GM18526 (cell line): Measurements from ENCODE around the gene ING4.

Source experiments
- POLR2A ChIP-seq: IDR thresholded peaks from 3 replicates; pipeline ENCODE4 v1.6.1; 2011; ENCODE audit not compliant: insufficient read length; ENCODE audit errors: extremely low read depth

Gene ING4

DNA sequence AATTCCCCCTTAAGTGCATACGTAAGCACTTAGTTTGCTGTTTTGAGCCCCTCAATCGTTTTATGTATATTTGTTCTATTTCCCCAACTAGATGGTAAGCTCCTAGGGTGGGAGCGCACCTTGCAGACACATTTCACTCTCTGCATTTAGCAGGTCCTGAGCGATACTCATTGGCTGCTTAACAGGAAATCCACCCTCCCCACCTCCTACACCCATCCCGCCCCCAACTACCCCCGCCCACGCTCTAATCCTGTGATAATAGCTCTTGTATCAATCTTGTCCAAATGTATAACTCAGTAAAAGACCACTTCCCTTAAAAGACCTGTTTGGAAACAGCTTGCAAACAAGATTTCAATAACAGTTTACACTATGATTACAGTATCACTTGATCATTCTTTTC lies 35.3 kb downstream of the ING4 start:
- no peak for TF ChIP-seq POLR2A

DNA sequence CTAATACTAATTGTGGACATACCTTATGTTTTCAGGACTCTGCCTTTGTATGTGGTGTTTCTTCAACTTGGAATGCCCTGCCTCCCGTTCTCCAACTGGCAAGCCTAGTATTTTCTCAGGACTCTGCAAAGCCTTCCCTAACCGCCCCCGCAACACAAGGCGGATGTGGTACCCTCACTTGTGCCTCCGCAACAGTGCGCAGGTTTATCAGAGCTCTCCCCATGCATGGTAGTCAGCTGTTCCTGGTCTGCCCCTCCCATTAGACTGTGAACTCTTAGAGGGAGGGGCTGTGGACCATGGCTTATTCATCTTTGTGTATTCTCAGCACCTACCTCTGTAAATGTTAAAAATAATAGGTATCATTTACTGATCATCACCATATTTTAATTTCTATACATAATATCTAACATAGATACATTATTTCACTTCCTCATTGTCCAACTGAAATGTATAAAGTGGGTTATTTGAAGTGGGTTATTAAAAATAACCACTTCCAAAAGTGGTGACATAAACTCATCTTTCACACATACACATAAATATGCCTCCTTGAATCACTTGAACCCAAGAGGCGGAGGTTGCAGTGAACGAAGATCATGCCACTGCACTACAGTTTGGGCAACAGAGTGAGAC lies 36.1 kb downstream of the ING4 start:
- TF ChIP-seq POLR2A, result no peak

DNA sequence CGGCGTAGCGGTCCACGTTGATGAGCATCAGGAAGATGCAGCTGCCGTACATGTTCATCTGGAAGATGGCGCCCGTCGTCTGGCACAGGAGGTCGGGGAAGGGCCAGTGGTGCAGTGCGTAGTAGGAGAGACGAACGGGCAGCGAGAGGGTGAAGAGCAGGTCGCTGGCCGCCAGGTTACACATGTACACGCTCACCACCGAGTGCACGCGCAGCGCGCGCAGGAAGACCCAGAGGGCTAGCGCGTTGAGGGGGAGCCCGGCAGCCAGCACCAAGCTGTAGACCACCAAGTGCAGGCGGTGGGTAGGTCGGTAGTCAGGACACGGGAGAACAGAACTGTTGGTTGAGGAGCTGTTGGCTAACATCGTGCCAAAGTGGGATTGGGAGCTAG lies 42.0 kb downstream of the ING4 start:
- no peak for TF ChIP-seq POLR2A

DNA sequence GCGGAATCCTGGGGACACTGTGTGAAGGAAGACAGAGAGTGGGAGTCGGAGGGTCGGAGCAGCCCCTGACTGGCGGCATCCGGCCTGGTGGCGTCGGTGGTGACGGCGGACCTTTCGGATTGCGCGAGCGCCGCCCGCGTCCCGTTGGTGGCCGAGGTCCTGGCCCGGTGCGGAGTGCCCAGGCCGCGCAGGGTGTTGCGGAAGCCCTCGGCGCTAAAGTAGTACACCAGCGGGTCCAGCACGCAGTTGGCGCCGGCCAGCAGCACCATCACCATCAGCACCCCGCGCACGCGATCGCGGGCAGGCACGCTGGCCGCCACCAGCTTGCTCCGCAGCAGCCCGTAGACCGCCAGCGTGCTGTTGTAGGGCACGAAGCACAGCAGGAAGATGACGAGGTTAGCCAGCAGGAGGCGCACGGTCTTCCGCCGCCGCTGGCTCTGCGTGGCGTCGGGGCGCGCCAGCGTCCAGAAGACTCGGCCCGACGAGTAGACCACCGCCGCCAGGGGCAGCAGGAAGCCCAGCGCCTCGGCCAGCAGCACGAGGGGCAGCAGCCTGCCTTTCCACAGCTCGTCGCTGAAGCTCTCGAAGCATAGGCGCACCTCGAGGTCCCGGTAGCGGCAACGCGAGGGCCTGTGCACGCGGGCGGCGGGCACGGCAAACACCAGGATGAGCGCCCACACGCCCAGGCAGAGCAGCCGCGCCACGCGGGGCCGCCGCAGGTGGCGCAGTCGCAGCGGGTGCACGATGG lies 42.6 kb downstream of the ING4 start:
- no peak for TF ChIP-seq POLR2A

DNA sequence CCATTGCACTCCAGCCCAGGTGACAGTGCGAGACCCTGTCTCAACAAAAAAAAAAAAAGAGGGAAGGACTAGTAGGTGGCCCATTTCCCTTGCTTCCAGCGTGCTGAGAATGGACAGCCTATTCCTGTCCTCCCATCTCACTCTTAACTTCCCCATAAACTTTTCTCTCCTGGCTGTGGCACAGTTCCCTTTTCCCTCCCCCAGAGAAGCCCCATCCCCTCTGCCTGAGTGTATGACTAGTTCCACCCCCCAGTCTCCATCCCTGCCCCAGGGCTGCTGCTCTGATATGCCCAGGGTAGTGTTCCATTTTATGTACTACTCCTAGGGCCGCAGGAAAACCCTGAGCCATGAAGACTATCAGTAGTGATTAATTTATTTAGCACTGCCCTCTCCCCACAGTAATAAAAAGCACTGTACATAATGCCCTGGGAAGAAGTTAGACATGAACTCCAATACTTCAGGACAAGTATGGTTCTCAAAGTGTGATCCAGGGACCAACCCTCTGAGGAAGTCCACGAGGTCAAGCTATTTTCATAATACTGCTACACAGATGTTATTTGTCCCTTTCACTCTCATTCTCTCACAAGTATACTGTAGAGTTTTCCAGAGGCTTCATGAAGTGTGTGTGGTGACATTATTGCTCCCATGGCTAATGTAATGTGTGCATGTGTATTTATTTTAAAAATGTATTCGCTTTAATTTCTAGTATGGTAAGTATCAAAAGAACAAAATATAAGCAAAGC lies 44.3 kb downstream of the ING4 start:
- no peak for TF ChIP-seq POLR2A

DNA sequence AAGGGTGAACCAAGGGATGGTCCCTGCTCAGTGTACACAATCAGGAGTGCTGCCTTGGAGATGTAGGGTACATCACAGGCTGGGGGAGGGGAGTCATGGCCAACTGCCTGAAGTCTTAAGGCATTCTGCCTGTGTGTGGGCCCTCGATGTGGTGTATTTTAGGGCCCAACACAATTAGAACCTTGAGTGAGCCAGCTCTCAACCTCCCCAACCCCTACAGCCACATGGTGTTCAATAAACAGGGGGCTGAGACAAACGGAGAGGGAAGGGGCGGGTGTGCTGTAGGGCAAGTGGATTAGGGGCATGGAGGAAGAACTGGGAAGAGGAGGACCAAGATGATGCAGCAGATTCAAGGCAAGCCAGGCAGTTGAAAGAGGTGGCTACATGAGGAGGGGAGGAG lies 47.1 kb downstream of the ING4 start:
- no peak for TF ChIP-seq POLR2A

DNA sequence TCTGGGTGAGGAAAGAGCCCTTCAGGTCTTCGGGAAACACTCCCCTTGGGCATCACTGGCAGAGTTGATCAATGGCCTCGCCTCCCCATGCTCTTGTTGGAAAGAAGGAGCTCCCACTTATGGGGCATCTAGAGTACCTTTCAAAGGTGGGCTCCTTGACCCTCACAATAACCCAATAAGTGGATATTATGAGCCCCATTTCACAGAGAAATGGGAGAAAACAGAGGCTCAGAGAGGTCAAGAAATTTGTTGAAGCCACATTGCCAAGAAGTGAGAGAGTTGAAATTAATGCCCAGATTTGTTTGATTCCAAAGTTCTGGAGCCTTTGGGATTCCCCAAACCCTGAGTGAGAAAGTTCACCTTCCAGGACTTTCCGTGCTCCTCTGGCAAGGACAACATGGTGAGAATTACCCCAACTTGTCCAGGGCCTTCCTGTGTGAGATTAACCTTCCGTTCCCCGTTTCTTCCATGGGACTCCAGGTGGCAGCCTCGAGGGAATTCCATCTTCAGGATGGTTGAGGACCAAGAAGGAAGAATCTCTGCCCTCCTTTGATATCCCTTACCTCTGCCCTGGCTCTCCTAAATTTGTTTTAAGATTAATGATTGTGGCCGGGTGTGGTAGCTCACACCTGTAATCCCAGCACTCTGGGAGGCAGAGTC lies 48.3 kb downstream of the ING4 start:
- TF ChIP-seq POLR2A, result no peak

DNA sequence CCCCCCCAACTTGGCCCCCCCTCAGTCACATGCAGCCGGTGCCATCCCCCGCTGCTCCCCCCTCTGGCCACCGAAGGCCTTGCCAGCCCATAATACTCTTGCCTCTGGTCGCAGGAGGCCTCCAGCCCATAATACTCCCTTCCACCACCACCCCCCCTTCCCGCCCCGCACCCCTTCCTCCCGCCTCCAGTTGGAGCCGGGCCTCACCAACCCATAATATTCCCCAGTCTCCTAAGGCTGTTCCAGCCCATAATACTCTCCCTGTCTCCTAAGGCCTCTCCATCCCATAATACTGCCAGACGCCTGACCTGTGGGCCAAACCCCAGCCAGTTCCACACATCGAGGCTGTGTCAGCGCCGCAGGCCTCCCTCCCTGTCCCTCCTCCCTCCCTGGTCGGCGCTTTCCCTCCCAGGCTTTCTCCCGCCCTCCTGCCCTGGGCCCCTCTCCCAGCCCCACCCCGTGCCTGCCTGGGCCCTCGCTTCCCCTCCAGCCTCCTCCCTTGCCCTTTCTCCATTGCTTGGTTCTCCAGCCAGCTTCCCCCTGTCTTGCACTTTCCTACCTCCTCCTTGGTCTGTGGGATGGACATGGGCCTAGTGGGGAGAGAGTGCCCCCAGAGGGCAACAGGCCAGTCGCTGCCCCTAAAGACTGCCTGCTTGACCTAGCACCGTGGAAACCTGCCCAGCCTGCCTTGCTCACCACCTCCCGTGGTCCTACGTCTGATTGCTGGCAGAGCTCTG lies 49.0 kb downstream of the ING4 start:
- TF ChIP-seq POLR2A, result no peak

DNA sequence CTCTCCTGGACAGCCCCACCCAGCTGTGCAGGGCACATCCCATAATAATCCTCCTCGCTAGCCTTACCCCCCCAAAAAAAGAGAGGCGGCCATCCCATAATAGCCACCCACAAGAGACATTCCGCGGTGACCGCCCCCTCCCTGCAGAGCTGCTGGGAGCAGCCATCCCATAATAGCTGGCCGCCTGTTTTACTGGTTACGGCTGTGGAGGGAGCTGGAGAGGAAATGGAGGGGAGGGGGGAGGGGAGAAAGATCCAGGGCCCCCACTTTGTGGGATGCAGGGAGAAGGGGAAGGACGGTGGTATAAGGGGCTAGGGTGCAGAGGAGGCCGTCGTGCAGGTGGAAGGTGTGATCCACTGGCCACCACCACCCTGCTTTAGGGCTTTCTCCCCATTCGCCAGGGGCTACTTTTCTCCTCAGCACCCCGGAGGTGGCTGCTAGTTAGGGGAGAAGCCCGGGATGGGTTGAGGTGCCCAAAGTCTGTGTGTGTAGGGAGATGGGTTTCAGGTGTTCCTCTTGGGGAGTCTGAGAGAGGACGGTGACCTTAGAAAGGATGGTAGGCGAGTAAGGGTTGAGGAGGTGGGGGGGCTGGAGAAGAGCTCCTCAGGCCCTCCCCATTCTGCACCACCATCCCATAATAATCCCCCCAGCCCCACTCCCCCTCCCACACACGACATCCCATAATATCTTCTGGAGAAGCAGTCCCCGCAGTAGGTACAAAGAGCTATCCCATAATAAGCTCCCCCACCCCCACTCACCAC lies 49.7 kb downstream of the ING4 start:
- TF ChIP-seq POLR2A, result no peak

DNA sequence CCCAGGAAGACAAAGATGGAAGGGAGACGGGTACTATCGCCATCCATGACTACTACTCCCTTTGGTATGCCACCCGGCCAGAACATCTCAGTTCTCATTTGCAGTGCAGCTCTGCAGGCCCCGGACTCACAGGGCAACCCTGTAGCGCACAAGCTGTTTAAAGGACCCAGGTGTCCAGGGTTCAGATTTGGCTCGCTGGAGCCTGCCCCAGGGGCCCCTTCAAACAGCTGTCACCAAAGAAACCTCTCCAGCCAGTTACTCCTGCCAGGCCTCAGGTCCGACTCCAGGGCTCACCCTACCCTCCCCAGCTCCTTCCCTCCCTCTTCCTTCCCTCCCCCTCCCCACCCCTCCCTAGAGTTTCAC lies 50.3 kb downstream of the ING4 start:
- TF ChIP-seq POLR2A, result no peak

DNA sequence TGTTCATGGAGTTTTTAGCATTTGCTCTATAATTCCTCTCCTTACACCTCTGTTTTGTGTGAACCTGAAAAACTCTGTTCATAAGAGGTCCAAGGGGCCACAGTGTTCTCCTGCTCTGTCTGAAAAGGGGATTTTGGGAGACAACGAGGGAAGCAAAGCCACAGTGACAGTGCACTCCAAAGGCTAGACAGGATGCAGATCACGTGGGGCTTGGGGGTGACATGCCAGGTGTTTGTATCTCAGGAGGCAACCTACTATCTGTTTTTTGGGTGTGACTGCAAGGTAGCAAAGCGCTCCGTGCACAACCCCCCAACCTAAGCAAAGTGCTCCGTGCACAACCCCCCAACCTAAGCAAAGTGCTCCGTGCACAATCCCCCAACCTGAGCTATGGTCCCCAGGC lies 50.7 kb downstream of the ING4 start:
- no peak for TF ChIP-seq POLR2A

DNA sequence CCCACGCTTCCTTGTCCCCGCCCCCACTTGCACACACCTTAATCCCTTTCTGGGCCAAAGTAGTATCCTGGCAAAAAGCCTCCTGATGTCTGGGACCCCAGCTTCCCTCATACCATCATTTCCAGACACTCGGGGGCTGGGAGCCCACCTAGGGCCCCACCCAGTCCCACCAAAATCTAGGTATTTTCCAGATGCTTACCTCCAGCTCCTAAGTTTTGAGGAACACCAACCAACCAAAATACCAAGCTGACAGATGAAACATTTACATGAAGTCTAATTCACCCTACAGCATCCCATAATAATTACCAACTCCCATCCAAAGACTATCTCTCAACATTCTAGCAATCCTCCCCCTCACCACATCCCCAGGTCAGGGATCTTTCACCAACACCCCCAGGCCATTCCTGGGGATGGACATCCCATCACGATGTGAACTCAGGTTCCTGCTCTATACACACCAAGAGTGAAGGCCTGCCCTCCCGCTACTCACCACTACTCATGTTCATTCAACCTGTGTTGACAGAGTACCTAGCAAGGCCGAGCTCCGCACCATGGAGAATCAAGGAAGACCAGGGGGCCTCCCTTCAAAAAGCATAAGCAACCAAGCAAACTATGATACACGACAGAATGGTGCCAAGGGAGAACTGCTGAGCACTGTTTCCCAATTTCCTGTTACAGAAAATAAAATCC lies 54.2 kb downstream of the ING4 start:
- TF ChIP-seq POLR2A, result no peak

DNA sequence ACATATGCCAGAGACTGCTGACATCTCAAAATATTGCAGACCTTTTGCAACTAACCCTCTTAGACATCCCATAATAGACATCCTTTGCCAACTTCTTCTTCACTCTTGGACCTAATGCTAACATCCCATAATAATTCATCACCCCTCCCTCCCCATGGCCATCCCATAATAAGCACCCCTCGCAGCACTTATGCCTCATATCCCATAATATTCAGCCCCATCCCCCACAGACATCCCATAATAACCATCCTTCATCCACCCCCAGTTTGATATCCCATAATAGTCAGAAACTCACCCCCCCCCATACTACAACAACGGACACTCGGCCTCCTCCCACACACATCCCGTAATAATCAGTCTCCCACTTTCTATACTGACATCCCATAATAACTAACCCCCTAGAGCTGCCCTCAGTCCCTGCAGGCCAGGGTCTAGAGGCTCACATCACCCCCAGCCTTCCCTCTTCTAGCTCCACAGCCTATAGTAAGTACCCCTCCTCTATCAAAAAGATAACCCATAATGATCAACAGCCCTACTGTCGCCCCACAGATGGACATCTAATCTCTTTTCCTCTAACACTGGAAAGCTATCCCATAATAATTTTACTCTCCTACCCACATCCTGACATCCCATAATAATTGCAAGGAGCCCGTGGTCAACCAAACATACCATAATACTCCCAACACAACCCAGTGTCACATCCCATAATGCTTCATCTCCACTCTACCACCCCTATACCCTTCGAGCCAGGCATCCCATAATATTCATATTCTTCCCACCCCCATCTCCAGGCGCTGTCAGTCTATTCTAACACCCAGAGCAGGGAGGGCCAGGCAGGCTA lies 54.9 kb downstream of the ING4 start:
- TF ChIP-seq POLR2A, result no peak
